Left renal cortex interstitium (tissue), 4 donors: ENCODE results near the gene COL4A1. TPM values are rescaled to one million over a fixed set of nuclear protein-coding genes. Genes with fewer than 3 reads are reported as not detected.

Experiments
- DNase-seq, 4 donors: peaks; one replicate each; pipeline ENCODE4 v3.0.0-alpha.2; 2013; ENCODE audit warnings: low read depth in 4 of 4, low spot score in 2 of 4, missing footprints in 1 of 4
- polyA plus RNA-seq, 4 donors: library from polyadenylated mRNA; unstranded; fragments of 120-200 nt; gene quantifications; one replicate each; pipeline ENCODE4 v1.2.1, GENCODE V29; 2013; ENCODE audit not compliant: insufficient read length in 4 of 4

The COL4A1 gene
- polyA plus RNA-seq, 4 donors = 518 to 626 (median 569) TPM

GRCh38 chr13:110211735-110212134 lies 95.2 kb downstream of the COL4A1 start:
- no peak for DNase-seq

GRCh38 chr13:110211046-110211445 lies 95.9 kb downstream of the COL4A1 start:
- DNase-seq = no peak

GRCh38 chr13:110210604-110210985 lies 96.4 kb downstream of the COL4A1 start:
- DNase-seq = no peak

- no peak for DNase-seq
These were observed 96.9 kb downstream of the COL4A1 start for GRCh38 chr13:110209950-110210603.

DNA sequence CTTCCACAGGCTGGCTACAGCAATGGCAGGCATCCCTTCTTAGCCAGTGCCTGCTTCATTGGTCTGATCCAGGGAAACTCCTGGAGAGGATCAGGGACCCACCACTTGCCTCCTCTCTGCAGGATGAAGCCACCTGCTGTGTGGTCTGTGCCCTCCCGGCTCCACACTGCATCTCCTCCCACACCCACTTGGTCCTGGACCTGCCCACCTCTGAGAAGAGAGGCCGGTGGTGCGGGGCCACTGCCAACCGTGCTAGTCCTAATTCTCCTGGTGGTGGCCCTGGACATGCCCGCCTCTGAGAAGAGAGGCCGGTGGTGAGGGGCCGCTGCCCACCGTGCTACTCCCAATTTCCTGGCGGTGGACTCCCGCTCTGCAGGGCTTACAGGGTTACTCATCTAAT lies 98.8 kb downstream of the COL4A1 start:
- no peak for DNase-seq

DNA sequence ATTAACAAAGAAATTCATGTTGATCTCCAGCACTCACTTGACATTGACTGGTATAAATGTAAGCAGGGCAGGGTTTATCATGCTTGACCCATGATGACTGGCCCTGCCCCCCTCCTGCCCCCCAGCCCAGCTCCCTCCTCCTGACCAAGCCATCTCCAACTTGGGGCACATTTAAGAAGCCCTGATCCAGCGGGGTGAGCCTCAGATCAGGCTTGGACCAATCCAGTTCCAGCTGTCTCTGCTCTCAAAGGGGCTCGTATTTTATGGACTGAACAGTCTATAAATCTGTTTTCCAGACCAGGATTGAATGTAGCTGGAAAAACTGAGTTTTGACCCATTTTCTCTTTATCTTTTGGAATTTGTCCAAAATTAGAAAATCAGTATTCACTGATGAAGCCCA lies 100.0 kb downstream of the COL4A1 start:
- DNase-seq = no peak

DNA sequence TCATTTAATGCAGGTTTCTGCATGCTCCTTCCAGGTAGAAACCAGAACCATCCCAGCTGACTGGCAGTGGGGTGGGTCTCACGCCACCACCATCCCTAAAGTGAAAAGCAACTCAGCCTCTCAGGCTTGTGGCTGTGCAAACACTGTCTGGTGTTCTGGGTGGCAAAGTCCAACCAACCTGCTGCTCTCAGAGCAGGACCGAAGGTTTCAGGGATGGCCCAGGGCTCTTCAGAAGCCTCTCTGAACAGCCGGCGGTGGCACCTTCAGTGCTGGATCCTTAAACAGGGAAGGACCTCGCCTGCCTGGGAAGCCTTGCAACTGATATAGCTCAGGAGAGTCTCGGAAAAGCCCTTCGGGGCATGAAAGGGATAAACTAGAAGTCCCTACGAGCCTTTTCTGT lies 100.8 kb downstream of the COL4A1 start:
- DNase-seq = no peak

DNA sequence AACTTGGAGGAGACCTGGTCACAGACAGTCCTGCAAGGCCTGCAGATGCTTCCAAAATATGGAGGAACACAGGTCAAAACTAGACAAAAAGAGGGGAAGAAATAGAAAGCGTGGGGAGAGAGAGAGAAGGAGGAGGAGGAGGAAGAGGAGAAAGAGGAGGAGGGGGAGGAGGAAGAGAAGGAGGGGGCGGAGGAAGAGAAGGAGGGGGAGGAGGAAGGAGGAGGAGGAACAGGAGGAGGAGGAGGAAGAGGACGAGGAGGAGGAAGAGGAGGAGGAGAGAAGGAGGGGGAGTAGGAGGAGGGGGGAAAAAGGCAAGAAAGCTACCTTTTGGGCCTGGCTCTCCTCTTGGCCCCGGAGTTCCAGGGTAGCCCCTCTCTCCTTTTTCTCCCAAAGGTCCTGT lies 105.8 kb downstream of the COL4A1 start:
- no peak for DNase-seq

DNA sequence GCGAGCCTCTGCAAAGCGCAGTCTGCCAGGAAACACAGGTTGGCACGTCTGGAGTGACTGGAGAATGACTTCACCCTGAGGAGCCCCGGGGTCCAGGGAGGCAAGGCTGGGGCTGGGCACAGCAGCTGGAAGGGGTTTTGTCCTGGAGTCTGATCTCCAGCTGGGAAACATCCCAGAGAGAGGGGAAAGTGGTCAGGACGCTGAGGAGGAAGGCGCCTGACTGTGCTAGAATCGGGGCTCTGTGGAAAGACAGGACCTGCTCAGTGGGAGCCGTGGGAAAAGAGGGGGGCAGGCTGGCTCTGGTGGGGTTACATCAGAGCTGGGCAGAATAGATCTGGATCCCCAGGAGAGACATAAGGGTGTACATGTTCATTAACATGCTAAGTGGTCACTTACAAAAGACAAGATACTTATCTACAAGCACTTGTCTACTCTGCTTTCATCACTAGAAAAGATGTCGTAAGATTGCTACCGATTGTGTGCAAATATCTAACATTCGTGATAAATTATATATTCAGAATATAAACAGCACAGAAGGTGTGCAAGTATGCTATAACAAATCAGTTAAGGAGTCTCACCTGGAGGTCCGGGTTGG lies 106.6 kb downstream of the COL4A1 start:
- DNase-seq = no peak

- DNase-seq = no peak
These were observed 107.7 kb downstream of the COL4A1 start for GRCh38 chr13:110199046-110199831.

- no peak for DNase-seq
These were observed 109.5 kb downstream of the COL4A1 start for GRCh38 chr13:110197471-110197870.

- no peak for DNase-seq
These were observed 109.9 kb downstream of the COL4A1 start for GRCh38 chr13:110197026-110197425.

- DNase-seq = no peak
These were observed 111.1 kb downstream of the COL4A1 start for GRCh38 chr13:110195547-110196485.

- DNase-seq = no peak
These were observed 112.5 kb downstream of the COL4A1 start for GRCh38 chr13:110194451-110194850.

DNA sequence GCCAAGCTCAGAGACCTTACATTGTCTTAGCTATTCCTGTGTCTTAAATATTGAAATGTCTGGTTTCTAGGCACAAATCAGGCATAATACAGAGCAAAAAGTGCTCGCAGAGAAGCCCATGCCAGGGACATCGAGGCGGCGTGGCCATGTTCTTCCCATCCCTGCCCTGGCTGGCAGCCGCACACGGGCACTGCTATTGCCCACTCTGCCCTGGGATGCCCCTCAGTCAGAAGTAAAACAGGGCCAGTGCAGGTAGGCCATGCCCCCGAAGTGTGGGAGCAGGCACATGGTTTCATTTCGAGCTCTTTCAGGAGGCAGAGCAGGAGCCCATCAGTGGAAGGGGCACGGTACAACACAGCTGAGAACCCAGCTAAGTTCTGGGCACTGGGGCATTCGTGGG lies 113.5 kb downstream of the COL4A1 start:
- DNase-seq = no peak

GRCh38 chr13:110192472-110192871 lies 114.5 kb downstream of the COL4A1 start:
- no peak for DNase-seq

- no peak for DNase-seq
These were observed 119.3 kb downstream of the COL4A1 start for GRCh38 chr13:110187641-110188161.

DNA sequence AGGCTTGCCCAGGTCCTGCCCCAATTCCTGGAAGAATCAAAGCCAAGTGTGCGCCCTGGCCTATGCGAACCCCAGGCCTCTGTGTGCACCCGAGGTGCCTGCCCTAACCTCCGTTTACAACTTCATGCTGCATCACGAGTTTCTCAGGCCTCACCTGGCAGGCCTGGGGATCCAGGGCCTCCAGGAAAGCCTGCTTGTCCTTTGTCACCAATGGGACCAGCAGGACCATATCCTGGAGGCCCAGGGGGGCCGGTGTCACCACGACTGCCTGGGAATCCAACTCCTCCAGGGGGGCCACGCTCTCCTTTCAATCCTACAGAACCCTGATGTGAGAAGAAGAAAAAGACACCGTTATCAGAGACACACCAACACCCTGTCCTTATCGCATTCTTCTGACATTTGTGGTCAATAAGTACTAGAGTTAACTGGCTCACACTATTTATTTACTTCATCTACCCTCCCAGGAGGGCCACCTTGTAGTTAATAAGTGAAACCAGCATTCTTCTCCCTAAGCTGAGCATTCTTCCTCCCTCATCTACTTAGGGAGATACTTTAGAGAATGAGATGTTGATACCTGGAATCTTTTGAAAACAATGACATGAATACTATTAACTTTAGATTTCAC lies 120.6 kb downstream of the COL4A1 start:
- DNase-seq = no peak

- DNase-seq = no peak
These were observed 121.3 kb downstream of the COL4A1 start for GRCh38 chr13:110185696-110186095.

- no peak for DNase-seq
These were observed 123.0 kb downstream of the COL4A1 start for GRCh38 chr13:110183910-110184309.
